Fibroblast of skin of right quadriceps (primary cell): ENCODE measurements around the gene PRKD1.
"Not testable (repeated sequence)": the region's sequence is repeated elsewhere in the genome, so short reads cannot be mapped to it uniquely, and the experiment has no call there.

Experiments
- DNase-seq: peaks from one replicate; pipeline ENCODE4 v3.0.0-alpha.2; 2013

Gene PRKD1

GRCh38 chr14:29734732-29735131, 192.9 kb downstream of the PRKD1 start:
- DNase-seq: no peak

GRCh38 chr14:29726560-29727331, 200.9 kb downstream of the PRKD1 start:
- DNase-seq: peak; percentile 75

- no peak for DNase-seq
These were observed 202.7 kb downstream of the PRKD1 start for GRCh38 chr14:29724991-29725390.

GRCh38 chr14:29722831-29723230, 204.8 kb downstream of the PRKD1 start:
- DNase-seq: no peak

- DNase-seq: no peak
These were observed 206.1 kb downstream of the PRKD1 start for GRCh38 chr14:29721586-29721985.

- DNase-seq: peak; percentile 45
These were observed 209.7 kb downstream of the PRKD1 start for GRCh38 chr14:29717901-29718300.

GRCh38 chr14:29716150-29716549, 211.5 kb downstream of the PRKD1 start:
- peak; percentile 28 for DNase-seq

- DNase-seq: no peak
These were observed 215.0 kb downstream of the PRKD1 start for GRCh38 chr14:29712601-29713000.

- no peak for DNase-seq
These were observed 217.6 kb downstream of the PRKD1 start for GRCh38 chr14:29710015-29710414.

GRCh38 chr14:29709490-29709889, 218.2 kb downstream of the PRKD1 start:
- peak; percentile 47 for DNase-seq

GRCh38 chr14:29706700-29707099, 220.9 kb downstream of the PRKD1 start:
- DNase-seq: no peak

- DNase-seq: no peak
These were observed 221.8 kb downstream of the PRKD1 start for GRCh38 chr14:29705801-29706200.

- not testable (repeated sequence) for DNase-seq
These were observed 238.1 kb downstream of the PRKD1 start for GRCh38 chr14:29689597-29689996.

- no peak for DNase-seq
These were observed 239.8 kb downstream of the PRKD1 start for GRCh38 chr14:29687866-29688265.

- no peak for DNase-seq
These were observed 240.4 kb downstream of the PRKD1 start for GRCh38 chr14:29687071-29687765.

- DNase-seq: no peak
These were observed 242.7 kb downstream of the PRKD1 start for GRCh38 chr14:29684926-29685325.

- DNase-seq: no peak
These were observed 244.9 kb downstream of the PRKD1 start for GRCh38 chr14:29682789-29683188.

GRCh38 chr14:29681316-29681715, 246.3 kb downstream of the PRKD1 start:
- DNase-seq: no peak

GRCh38 chr14:29674566-29675285, 252.9 kb downstream of the PRKD1 start:
- no peak for DNase-seq

GRCh38 chr14:29672831-29673230, 254.8 kb downstream of the PRKD1 start:
- DNase-seq: no peak

- DNase-seq: peak; percentile 57
These were observed 256.6 kb downstream of the PRKD1 start for GRCh38 chr14:29671034-29671433.

GRCh38 chr14:29668201-29668600, 259.4 kb downstream of the PRKD1 start:
- DNase-seq: no peak

GRCh38 chr14:29664515-29664914, 263.1 kb downstream of the PRKD1 start:
- no peak for DNase-seq
